Urinary bladder (tissue), 4 donors: Measurements from ENCODE around the gene SERPIND1. TPM values are rescaled to one million over a fixed set of nuclear protein-coding genes. Genes with fewer than 3 reads are reported as not detected.

Experiments used
- DNase-seq: peaks from one replicate; pipeline ENCODE4 v3.0.0-alpha.2; 2015; ENCODE audit errors: extremely low spot score
- H3K27ac ChIP-seq: one replicate; pipeline ENCODE4 v1.5.1; 2013; ENCODE audit warnings: low read depth, mild to moderate bottlenecking, moderate library complexity
- H3K36me3 ChIP-seq: one replicate; pipeline ENCODE4 v1.6.1; 2013; ENCODE audit warnings: mild to moderate bottlenecking, moderate library complexity; ENCODE audit not compliant: insufficient read depth
- H3K4me1 ChIP-seq: one replicate; pipeline ENCODE4 v1.6.1; 2013; ENCODE audit warnings: mild to moderate bottlenecking, moderate library complexity; ENCODE audit not compliant: insufficient read depth
- H3K4me3 ChIP-seq: one replicate; pipeline ENCODE4 v1.5.1; 2013; ENCODE audit warnings: low read depth, low read length
- WGBS: extraction: QIAGEN DNeasy Blood & Tissue Kit; methylation state at CpG from one replicate; pipeline ENCODE4 v1.1.7; 2013; 5-methylcytosine and 5-hydroxymethylcytosine counted together
- polyA plus RNA-seq: library from polyadenylated mRNA; stranded (reverse); fragments of 200-250 nt; gene quantifications from one replicate; pipeline ENCODE4 v1.2.3, GENCODE V29; 2013
- total RNA-seq: library from RNA; depleted of rRNA; stranded (reverse); fragments of >200 nt; gene quantifications from one replicate; pipeline ENCODE4 v1.2.3, GENCODE V29; 2014
- donor health status: healthy with polysubstance abuse.
- donor health status: healthy.

The SERPIND1 gene
- total and polyA plus RNA-seq, 2 donors = 0.16 to 1.2 TPM

DNA sequence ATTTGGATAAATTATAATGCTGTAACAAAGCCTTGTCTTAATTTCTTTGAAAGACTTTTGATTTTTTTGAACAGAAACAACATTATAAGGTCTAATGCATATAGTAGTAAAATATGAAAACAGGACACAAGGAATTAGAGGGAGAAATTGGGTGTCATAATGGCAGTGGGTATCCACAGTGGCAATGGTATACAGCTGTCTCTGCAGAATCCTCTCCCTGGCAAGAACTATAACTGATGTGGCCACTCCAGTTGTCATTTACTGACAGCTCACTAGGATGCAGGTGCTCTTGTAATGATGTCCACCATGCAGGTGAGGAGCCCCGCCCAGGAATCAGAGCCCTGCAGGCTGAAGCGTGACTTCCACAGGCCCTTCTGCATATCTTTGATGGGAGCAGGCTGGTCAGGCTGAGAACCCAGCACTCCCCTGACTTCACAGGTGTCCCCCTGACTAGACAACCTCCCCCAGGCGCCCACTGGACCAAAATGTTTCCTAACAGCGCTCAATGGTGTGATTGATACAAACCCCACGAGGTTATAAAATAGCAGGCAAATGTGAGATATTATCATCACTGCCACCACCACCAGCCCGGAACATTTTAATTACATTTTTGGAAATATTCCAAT is 32.8 kb upstream of the SERPIND1 start:
- H3K4me1 ChIP-seq = no peaks in the 10 kb centered on the region
- H3K4me3 ChIP-seq = no peak overlapping the region
- no peak overlapping the region for H3K27ac ChIP-seq
- peaks cover 2% of the 10 kb centered on the region for H3K36me3 ChIP-seq
- DNase-seq = no peak
- 81% methylated on average over 6 of the region's 6 CpGs for WGBS

- peaks cover 2% of the 10 kb centered on the region for H3K36me3 ChIP-seq
- H3K4me1 ChIP-seq = no peaks in the 10 kb centered on the region
- no peak overlapping the region for H3K27ac ChIP-seq
- DNase-seq = no peak
- WGBS = 74% methylated on average over 16 of the region's 16 CpGs
- no peak overlapping the region for H3K4me3 ChIP-seq
Observed at GRCh38 chr22:20741634-20742581, 32.0 kb upstream of the SERPIND1 start.

- Histone ChIP-seq H3K4me1 (no peaks in the 10 kb centered on the region), H3K4me3 (no peak overlapping the region), H3K36me3 (peaks cover 3% of the 10 kb centered on the region), H3K27ac (no peak overlapping the region)
- WGBS = 72% methylated on average over 2 of the region's 2 CpGs
- no peak for DNase-seq
Observed at GRCh38 chr22:20742764-20743163, 31.1 kb upstream of the SERPIND1 start.

GRCh38 chr22:20744456-20744855 is 29.5 kb upstream of the SERPIND1 start:
- H3K4me1 ChIP-seq = no peaks in the 10 kb centered on the region
- H3K36me3 ChIP-seq = peaks cover 1% of the 10 kb centered on the region
- 89% methylated on average over 15 of the region's 15 CpGs for WGBS
- no peak for DNase-seq
- H3K4me3 ChIP-seq = no peak overlapping the region
- no peak overlapping the region for H3K27ac ChIP-seq

GRCh38 chr22:20745119-20745518 is 28.8 kb upstream of the SERPIND1 start:
- no peak for DNase-seq
- H3K27ac ChIP-seq = no peak overlapping the region
- H3K4me1 ChIP-seq = no peaks in the 10 kb centered on the region
- H3K4me3 ChIP-seq = no peak overlapping the region
- 88% methylated on average over 3 of the region's 3 CpGs for WGBS
- H3K36me3 ChIP-seq = peaks cover 1% of the 10 kb centered on the region

DNA sequence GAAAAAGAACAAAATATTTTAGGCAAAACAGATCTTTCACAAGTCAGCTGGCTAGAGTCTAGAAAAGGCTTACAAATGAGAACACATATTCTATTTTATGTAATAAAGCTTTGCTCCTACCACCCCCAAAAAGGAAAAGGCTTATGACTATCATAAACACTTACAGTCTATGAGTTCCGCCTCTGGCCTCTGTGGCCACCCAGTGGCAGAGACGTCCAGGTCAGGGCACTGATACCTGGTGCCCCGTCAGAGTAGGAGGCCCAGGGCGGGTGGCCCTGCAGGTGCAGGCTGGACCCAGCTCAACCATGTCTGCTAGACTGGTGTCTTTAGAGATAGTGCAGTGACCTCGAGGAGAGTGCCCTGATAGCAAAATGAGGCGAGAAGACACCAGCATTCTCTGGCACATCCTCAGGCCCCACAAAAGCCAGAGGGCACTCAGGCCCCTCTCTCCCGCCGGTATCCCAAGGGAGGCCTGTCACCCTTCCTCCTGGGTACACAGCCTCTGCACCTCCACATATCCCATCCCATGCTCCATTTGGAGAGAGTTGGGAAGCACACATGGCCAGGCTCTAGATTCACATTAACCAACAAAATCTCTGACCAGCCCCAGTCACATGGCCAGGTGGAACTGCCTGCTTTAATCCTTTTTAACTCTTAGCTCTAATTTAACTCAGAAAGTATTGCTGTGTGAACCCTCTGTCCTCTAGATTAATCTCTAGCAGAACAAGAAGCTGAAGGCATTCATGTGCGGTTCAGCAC is 27.3 kb upstream of the SERPIND1 start:
- H3K27ac ChIP-seq = no peak overlapping the region
- WGBS = 90% methylated on average over 9 of the region's 9 CpGs
- no peak for DNase-seq
- H3K4me3 ChIP-seq = no peak overlapping the region
- no peaks in the 10 kb centered on the region for H3K4me1 ChIP-seq
- H3K36me3 ChIP-seq = peaks cover 1% of the 10 kb centered on the region

DNA sequence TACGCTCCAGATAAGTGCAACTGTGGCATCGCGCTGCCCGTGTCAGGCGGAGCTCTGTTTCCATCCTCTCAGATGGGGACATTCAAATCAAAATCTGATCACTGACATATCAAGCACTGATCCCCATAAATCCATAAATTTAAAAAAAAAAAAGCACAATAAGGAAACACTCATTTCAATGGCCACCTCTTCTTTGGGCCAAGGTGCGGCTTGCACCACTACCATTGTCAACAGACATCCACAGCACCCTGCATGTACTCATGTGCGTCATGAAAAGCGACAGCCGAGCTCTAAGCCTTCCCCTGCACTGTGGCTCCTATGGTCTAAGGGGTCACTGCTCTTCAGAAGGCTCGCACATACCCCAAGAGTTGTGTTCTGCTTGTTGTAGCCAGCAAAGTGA is 26.7 kb upstream of the SERPIND1 start:
- no peak overlapping the region for H3K4me3 ChIP-seq
- no peak for DNase-seq
- 96% methylated on average over 10 of the region's 10 CpGs for WGBS
- H3K4me1 ChIP-seq = no peaks in the 10 kb centered on the region
- H3K27ac ChIP-seq = no peak overlapping the region
- peaks cover 1% of the 10 kb centered on the region for H3K36me3 ChIP-seq

DNA sequence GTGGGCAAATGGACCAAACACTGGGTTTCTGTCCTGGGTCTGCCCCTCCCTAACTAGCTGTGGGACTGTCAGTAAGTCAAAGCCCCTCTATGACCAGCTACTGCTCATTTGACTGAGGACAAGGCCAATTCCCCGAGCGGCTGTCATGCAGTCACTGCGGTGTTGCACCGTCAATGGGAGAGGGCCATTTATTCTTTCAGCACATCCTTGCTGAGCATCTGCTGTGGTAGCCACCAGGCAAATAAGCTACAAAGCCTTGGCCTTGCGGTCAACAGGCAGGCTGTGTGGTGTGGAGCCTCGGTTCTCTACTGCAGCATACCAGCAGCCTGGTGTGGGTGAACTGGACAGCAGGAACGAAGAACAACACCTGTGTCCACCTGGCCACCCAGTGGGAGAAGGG is 25.8 kb upstream of the SERPIND1 start:
- Histone ChIP-seq H3K4me3 (no peak overlapping the region), H3K27ac (no peak overlapping the region), H3K36me3 (peaks cover 1% of the 10 kb centered on the region), H3K4me1 (no peaks in the 10 kb centered on the region)
- WGBS = 94% methylated on average over 7 of the region's 7 CpGs
- no peak for DNase-seq

GRCh38 chr22:20748731-20749428 is 25.0 kb upstream of the SERPIND1 start:
- peaks cover 1% of the 10 kb centered on the region for H3K36me3 ChIP-seq
- no peak overlapping the region for H3K4me3 ChIP-seq
- H3K4me1 ChIP-seq = no peaks in the 10 kb centered on the region
- no peak overlapping the region for H3K27ac ChIP-seq
- WGBS = 60% methylated on average over 9 of the region's 9 CpGs
- DNase-seq = no peak

DNA sequence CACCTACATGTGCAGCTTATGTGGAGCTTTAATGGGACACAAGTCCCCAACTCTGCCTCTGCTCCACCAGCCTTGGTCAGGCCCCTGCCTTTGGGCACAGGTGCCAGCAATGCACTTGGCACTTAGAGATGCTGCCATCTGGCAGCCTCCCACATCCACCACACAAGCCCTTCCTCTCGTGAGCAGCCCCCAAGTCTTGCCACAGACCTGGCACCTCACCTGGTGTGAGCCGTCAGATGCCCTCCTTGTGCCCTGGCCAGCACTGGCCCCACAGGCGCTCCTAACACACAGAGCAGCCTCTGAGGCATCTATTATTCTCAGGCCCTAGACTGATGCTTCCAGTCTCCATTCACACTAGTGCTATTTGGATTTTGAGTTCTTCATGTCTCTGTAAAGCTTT is 24.5 kb upstream of the SERPIND1 start:
- Histone ChIP-seq H3K4me1 (no peaks in the 10 kb centered on the region), H3K4me3 (no peak overlapping the region), H3K36me3 (peaks cover 1% of the 10 kb centered on the region), H3K27ac (no peak overlapping the region)
- no peak for DNase-seq
- WGBS = 79% methylated on average over 3 of the region's 3 CpGs

GRCh38 chr22:20750461-20751184 is 23.3 kb upstream of the SERPIND1 start:
- H3K27ac ChIP-seq = no peak overlapping the region
- no peaks in the 10 kb centered on the region for H3K4me1 ChIP-seq
- no peak overlapping the region for H3K4me3 ChIP-seq
- H3K36me3 ChIP-seq = peaks cover 1% of the 10 kb centered on the region
- 61% methylated on average over 9 of the region's 9 CpGs for WGBS
- DNase-seq = no peak

DNA sequence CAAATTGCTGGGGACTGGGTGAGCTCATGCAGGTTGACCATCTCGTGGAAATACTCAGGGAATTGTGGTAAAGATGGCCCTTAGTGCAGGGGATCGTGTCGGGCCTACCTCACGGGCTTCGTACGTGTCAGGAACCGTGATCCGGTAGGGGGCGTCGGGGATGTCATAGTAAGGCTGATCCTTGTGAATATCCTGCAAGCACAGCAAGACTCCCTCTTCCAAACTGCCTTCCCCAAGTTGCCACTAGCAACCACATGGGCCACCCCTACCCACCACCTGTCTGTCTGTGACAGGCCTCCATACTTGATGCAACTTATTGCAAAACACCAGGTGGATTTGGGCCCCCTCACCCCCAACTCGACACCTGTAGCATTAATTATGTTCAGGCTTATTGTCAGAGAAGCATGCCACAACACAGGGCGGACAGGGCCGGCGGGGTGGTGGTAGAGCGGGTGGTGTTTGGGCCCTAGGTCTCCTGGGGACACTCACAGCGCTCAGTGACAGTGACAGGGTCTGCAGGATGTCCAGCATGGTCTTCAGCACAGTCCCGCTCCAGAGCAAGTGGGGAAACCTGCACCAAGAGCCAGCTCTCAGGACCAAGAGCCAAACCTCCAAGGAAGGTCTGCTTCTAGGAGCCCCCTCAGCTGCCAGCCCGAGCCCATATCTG is 22.6 kb upstream of the SERPIND1 start:
- DNase-seq = no peak
- H3K36me3 ChIP-seq = peaks cover 1% of the 10 kb centered on the region
- no peak overlapping the region for H3K27ac ChIP-seq
- H3K4me1 ChIP-seq = no peaks in the 10 kb centered on the region
- 91% methylated on average over 18 of the region's 18 CpGs for WGBS
- H3K4me3 ChIP-seq = no peak overlapping the region
